GM21825 (cell line): ENCODE results near the gene WDR18.
A peak's percentile ranks its signal among the peaks of the same experiment; 100 is the strongest.

Experiments
- ATAC-seq: cut with Tn5 transposase; IDR thresholded peaks from one replicate; pipeline ENCODE4 v1.9.1; 2021; ENCODE audit warnings: mild to moderate bottlenecking, moderate library complexity; ENCODE audit not compliant: unreplicated experiment

WDR18 gene

GRCh38 chr19:1040476-1041271 is 56.5 kb downstream of the WDR18 start:
- peak; percentile 35 for ATAC-seq

DNA sequence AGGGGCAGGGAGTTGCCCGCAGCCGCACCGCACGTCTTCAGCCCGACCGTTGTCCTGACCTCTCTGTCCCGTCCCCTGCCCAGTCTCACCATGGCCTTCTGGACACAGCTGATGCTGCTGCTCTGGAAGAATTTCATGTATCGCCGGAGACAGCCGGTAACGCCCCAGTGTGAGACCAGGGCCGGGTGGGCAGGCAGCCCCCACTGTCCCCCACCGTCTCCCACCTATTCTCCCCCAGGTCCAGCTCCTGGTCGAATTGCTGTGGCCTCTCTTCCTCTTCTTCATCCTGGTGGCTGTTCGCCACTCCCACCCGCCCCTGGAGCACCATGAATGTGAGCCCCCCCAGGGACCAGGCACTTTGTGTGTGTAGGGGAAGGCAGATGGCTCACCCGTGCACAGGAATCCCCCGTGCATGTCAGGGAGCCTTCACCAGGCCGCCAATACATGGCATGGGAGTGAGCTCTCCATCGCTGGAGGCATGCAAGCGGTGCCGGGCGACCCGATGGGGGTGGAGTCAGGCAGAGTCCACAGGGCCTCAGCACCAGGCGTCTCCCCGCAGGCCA is 57.2 kb downstream of the WDR18 start:
- no peak for ATAC-seq

GRCh38 chr19:1041835-1042685 is 57.9 kb downstream of the WDR18 start:
- no peak for ATAC-seq

DNA sequence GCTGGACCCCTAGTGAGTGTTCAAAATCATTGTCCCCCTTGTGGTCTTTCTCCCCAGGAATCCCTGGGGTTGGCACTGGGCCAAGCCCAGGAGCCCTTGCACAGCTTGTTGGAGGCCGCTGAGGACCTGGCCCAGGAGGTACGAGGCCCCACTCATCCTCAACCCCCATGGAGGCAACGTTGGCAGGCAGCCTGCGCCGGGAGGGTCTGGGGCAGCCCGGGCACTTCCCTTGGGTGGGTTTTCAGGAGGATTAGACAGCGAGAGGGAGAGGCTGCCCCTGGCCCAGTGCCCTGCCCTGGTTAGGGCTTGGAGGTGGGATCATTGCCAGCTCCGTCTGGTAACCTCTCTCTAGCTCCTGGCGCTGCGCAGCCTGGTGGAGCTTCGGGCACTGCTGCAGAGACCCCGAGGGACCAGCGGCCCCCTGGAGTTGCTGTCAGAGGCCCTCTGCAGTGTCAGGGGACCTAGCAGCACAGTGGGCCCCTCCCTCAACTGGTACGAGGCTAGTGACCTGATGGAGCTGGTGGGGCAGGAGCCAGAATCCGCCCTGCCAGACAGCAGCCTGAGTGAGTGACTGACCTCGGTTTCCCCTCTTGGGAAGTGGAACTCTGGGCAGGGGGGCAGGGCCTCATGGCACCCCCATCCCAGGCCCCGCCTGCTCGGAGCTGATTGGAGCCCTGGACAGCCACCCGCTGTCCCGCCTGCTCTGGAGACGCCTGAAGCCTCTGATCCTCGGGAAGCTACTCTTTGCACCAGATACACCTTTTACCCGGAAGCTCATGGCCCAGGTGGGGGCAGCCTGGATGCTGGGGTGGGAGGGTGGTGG is 58.8 kb downstream of the WDR18 start:
- no peak for ATAC-seq
